HG02970 (cell line): ENCODE measurements around the gene LRRC30.
"Not testable (repeated sequence)": the region's sequence is repeated elsewhere in the genome, so short reads cannot be mapped to it uniquely, and the experiment has no call there.

ENCODE experiments used
- ATAC-seq: cut with Tn5 transposase; IDR thresholded peaks from one replicate; pipeline ENCODE4 v1.9.1; 2021; ENCODE audit warnings: mild to moderate bottlenecking, moderate library complexity, moderate number of reproducible peaks; ENCODE audit not compliant: unreplicated experiment, low FRiP score

Gene LRRC30

GRCh38 chr18:7230626-7231349, at the start of gene LRRC30:
Gene LRRC30, plus strand, starts transcription at chr18:7231089. Its CDS starts 50 bp downstream, at chr18:7231139.
- ATAC-seq, result no peak

DNA sequence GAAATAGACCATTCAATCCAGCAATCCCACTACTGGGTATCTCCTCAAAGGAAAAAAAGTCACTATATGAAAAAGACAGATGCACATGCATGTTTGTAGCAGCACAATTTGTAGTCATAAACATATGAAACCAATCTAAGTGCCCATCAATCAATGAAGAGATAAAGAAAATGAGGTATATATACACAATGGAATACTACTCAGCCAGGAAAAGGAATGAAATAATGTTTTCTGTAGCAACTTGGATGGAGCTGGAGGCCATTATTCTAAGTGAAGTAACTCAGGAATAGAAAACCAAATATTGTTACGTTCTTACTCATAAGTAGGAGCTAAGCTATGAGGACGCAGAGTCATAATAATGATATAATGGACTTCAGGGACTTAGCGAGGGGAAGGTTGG, 45.2 kb upstream of the LRRC30 start:
- no peak for ATAC-seq

DNA sequence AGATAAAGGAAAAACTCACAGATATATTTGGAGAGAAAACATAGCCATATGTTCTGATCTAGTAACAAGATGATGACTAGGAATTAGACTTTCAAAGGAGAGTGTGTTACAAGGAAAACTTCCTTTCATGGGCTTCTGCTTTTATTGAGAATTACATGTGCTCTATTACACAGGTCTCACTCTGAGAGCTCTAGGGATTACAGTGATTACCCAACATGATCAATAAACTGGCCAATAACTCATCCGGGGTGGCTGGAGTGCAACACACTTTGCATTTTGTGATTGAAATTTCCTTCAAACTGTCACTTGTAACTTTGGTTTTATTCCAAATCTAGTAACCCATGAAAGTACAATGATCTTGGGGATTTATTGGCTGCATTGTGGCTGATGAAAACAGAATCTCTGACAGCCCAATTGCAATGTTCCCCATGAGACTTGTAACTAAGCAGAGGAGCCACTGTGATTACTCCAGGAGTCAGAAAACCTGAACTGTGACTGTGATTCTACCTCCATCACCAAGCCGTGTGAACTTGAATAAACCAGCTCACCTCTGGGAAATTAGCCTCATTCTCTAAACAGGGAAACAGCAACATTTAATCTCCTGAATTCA, 40.2 kb upstream of the LRRC30 start:
- ATAC-seq, result no peak

DNA sequence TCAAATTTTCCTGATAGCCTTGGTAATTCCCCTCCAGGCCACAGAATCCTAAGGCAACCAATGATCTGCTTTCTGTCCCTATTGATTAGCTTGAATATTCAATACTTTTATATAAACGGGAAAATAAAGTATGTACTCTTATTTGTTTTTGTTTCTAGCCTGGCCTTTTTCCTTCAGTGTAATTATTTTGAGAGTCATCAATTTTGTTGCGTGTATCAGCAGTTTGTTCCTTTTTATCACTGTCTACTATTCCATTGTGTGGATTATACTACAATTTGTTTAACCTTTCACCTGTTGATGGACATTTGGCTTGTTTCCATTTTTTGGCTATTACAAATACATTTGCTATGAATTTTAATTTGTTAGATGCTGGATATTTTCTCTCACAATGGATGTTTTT, 39.2 kb upstream of the LRRC30 start:
- ATAC-seq, result no peak

GRCh38 chr18:7195266-7195665, 35.6 kb upstream of the LRRC30 start:
- ATAC-seq, result no peak

DNA sequence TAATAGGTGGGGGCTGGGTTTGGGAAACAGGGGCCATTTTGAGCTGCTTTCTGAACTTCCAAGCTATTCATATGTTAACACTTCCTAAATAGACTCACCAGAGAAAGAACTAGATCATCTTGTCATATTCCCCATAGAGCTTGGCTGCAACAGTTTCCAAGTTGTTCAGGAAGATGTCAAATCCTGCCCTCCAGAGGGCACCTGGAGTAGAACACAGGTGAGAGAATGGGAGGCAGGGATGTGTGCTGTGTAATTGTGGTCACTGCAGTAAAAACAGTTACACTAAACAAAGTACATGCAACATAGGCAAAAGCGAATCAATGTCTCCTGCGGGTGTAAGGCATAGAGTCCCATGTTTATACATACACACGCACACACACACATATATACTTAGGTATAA, 34.5 kb upstream of the LRRC30 start:
- ATAC-seq, result no peak

GRCh38 chr18:7197854-7198253, 33.0 kb upstream of the LRRC30 start:
- ATAC-seq, result no peak

DNA sequence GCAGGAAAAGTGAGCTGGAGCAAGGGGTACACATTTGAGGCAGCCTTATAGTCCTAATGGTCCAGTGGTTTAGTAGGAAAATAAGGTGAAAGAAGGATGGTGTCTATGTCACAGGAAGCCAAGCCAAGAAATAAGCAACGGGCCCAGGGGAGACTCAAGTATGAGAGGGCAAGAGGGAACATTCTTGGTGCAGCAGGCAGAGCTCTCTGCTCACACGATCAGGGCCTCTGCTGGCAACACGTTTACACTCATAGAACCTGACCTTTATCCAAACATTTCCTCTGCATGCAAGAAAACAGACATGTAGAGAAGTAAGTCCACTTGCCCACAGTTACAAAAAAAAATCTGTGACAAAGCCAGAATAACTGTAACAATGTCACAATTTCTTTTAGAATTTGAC, 32.6 kb upstream of the LRRC30 start:
- no peak for ATAC-seq

DNA sequence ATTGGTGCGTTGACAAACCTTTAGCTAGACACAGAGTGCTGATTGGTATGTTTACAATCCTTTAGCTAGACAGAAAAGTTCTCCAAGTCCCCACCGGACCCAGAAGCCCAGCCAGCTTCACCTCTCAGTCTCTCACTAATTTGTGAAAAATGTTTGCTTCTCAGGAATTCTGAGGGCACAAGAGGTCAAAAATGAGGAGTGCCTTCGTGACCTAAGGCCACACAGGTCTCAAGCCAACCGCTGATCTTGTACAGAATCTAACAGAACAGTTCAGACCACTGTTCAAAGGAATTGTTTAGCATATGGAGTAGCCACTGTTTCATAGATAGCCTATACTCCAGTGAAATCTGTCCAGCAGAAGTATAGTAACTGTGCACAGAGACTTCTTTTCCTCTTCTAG, 29.8 kb upstream of the LRRC30 start:
- ATAC-seq, result no peak

- no peak for ATAC-seq
These were observed 28.7 kb upstream of the LRRC30 start for GRCh38 chr18:7202169-7202568.

DNA sequence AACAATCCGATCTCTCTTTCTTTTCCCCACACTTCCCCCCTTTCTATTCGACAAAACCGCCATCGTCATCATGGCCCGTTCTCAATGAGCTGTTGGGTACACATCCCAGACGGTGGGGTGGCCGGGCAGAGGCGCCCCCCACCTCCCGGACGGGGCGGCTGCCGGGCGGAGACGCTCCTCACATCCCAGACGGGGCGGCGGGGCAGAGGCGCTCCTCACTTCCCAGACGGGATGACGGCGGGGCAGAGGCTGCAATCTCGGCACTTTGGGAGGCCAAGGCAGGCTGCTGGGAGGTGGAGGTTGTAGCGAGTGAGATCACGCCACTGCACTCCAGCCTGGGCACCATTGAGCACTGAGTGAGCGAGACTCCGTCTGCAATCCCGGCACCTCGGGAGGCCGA, 27.3 kb upstream of the LRRC30 start:
- ATAC-seq, result not testable (repeated sequence)

DNA sequence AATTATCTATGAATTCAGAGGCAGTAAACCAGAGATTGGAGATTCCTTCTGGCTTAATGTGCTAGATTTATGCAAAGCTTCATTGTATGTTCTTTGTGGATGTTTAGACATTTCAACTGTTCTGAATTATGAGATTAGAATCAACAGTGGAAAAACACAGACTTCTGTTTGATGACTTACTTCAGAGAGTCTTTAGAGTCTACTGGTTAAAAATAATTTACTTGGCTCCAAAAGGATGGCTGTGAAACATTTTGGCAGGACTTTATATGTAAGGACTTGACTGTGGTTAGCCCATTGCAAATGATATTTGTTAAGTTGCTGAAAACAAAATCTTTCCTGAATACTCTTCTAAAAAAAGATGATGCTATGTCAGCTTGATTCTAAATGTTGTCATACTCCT, 25.5 kb upstream of the LRRC30 start:
- ATAC-seq, result no peak

DNA sequence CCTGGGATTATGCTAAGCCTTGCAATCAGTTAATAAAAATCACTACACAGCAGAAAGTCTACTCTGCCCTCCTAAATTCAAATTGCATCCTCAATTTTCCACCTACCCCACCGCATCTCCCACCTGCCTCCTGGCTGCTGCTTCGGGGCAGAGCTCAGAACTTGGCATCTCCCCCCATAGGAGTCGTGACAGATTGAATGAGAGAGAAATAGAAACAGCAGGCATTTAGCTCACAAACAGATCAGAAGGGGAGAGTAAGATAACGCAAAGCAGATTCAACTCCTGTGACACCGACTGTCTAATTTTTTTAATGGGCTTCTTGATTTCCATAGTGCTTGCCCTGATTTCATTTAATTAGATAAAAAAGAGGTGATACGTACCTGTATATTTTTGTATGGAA, 24.7 kb upstream of the LRRC30 start:
- no peak for ATAC-seq

DNA sequence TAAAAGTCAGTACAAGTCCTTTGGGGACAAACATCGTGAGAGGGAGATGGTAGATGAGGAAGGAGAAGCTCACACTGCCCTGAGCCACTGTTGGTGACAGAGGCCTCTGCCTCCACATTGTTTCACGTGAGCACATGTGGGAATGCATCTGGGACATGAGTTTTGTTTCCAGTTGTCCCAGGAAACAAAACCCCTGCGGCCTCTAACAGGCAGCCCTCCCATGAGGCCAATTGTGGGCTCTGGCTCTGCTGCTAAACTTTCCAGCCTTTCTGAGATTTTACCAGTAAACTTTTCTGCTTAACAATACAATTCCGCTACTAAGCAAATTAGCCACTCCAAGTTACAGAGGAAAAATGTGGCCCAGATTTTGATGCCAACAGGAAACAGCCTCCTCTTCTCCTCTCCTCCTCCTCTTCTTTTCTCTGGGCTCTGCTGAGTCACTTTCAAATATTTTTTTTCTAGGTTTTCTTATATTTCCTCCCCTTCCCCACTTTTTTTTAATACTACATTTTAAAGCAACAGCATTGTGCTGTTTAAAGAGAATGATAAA, 23.4 kb upstream of the LRRC30 start:
- ATAC-seq, result no peak

- ATAC-seq, result no peak
These were observed 9.3 kb upstream of the LRRC30 start for GRCh38 chr18:7221424-7222155.

DNA sequence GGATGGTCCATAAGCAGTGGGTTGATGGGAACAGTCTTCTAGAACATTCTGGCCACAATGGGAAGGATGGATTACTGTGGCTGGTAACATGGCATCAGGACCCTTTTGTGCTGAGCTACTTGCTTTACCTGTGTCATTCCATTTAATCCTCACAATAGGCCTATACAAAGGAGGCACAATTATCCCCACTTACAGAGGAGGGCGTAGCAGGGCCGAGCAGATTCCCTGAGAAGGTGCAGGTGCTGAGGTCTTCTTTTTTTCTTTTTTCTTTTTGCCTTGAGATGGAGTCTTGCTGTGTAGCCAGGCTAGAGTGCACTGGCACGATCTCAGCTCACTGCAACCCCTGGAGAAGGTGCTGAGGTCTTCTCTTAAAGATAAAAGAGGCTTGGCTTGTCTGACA, 6.7 kb upstream of the LRRC30 start:
- no peak for ATAC-seq

DNA sequence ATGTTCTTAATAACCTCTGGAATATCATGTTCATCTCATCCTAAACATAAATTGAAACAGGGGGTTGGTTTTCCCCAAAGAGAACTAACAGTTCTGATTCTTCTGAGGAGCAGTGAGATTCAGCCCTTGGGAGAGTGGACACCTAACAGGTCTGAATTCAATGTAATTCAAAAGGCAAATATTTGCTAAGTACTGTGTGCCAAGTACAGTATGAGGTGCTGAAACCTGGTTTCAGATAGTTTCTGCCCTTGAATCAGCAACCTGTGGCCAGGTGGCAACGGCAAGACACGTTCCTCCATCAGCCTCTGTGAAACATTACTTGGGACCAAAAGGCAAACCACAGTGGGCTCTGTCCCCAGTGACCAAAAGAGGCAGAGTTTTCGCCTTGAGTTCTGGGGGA, 1.3 kb downstream of the LRRC30 start:
- ATAC-seq, result no peak

- no peak for ATAC-seq
These were observed 2.4 kb downstream of the LRRC30 start for GRCh38 chr18:7233134-7233810.

GRCh38 chr18:7234091-7234490, 3.2 kb downstream of the LRRC30 start:
- ATAC-seq, result no peak

DNA sequence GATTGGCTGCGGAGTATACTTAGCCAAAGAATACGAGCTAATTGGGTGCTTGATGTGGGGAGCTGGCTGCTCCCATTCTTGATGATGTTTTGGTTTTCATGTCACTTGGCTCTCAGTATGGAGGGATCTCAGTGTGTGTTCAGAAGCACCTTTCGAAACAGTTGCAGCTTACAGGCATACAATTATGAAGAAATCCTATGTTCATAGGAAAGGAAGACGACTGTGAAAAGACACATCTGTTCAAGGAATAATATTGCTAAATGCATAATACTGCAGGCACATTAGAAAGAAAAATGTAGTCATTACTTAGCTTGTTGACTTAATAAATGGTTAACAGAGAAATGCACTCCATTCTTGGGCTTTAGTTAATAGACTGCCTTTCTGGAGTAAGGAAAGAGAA, 4.1 kb downstream of the LRRC30 start:
- ATAC-seq, result no peak

DNA sequence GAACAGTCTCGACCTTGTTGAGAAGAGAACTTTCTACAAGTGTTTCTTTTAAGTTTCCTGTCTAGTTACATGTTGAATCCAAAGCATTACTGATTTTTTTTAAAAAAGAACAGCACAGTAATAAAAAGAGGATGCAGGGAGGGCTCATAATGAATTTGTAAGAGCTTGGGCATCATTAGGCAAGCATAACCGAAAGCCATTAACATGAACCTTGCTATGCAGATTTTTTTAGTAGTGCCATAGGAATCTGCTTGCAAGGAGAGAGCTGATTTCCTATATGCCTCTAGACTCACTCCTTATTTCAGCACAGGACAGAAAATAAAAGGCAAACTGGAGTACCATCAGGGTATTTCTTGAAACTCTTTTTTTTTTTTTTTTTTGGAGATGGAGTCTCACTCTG, 5.2 kb downstream of the LRRC30 start:
- no peak for ATAC-seq
